Breast epithelium (tissue), 4 donors: ENCODE results near the gene RPS6KA1. TPM values are rescaled to one million over a fixed set of nuclear protein-coding genes. Genes with fewer than 3 reads are reported as not detected.

Source experiments
- DNase-seq, 2 donors: peaks; one replicate each; pipeline ENCODE4 v3.0.0-alpha.2; 2019; ENCODE audit warnings: low spot score in 2 of 2
- H3K27ac ChIP-seq, 2 donors: fragments of 200-600 bp; sonication (generic) in 1 of 2; one replicate each; pipeline ENCODE4 v1.5.1; 2016 to 2019; ENCODE audit warnings: mild to moderate bottlenecking in 1 of 2
- H3K27me3 ChIP-seq, 2 donors: fragments of 200-600 bp; sonication (generic) in 1 of 2; one replicate each; pipeline versions ENCODE4 v1.5.1 to v1.6.0; 2017 to 2019; ENCODE audit warnings: control low read depth in 1 of 2, mild to moderate bottlenecking in 1 of 2
- H3K36me3 ChIP-seq: fragments of 200-600 bp; one replicate; pipeline ENCODE4 v1.5.1; 2019
- H3K4me1 ChIP-seq, 2 donors: fragments of 200-600 bp; sonication (generic); one replicate each; pipeline ENCODE4 v1.5.1; 2016 to 2019; ENCODE audit warnings: control low read depth in 1 of 2
- H3K4me3 ChIP-seq, 3 donors: fragments of 200-600 bp; sonication (generic); 1 replicate in 2 of 3; 2 replicates in 1 of 3; pipeline ENCODE4 v1.5.1; 2016 to 2019; ENCODE audit warnings: mild to moderate bottlenecking in 3 of 3, moderate library complexity in 2 of 3
- H3K9me3 ChIP-seq, 2 donors: fragments of 200-600 bp; sonication (generic) in 1 of 2; one replicate each; pipeline ENCODE4 v1.5.1; 2016 to 2019; ENCODE audit warnings: control low read depth in 1 of 2
- CTCF ChIP-seq, 3 donors: fragments of 450-650 bp; IDR thresholded peaks; one replicate each; pipeline ENCODE4 v1.5.1; 2016 to 2017; ENCODE audit warnings: antibody characterized with exemption in 3 of 3, mild to moderate bottlenecking in 3 of 3, moderate library complexity in 3 of 3
- POLR2A ChIP-seq: fragments of 450-650 bp; IDR thresholded peaks from one replicate; pipeline ENCODE4 v1.6.1; 2016; ENCODE audit warnings: antibody characterized with exemption, mild to moderate bottlenecking, moderate library complexity
- POLR2AphosphoS5 ChIP-seq, 3 donors: sonication (generic); formaldehyde crosslinking; IDR thresholded peaks; one replicate each; pipeline ENCODE4 v1.6.1; 2017; ENCODE audit warnings: antibody characterized with exemption in 3 of 3
- intact Hi-C: fragments of 100-400 bp; cut with DNase I; formaldehyde crosslinking; loops from one replicate; pipeline ENCODE4 v1.15.1; 2023; ENCODE audit warnings: low total_unique reads
- total RNA-seq, 3 donors: library from RNA; depleted of rRNA; stranded (reverse); fragments of >200 nt; gene quantifications; one replicate each; pipeline ENCODE4 v1.1.0, GENCODE V29; 2016

Gene RPS6KA1
- total RNA-seq, 3 donors from 2014 or later = 12.5 to 43.0 (median 30.8) TPM

- intact Hi-C loops = no loop called here
- Histone ChIP-seq H3K27me3 (no peaks in the 10 kb centered on the region), H3K4me1 (peaks cover 5 to 11% of the 10 kb centered on the region in 2 donors), H3K9me3 (no peaks in the 10 kb centered on the region), H3K4me3 (peak overlapping the region in 1 of 3 donors; percentile 32), H3K36me3 (no peaks in the 10 kb centered on the region), H3K27ac (peak overlapping the region; percentile 79 to 89)
- TF ChIP-seq CTCF (IDR thresholded peaks at IDR 0.05) (no peak), POLR2AphosphoS5 (IDR thresholded peaks at IDR 0.05) (no peak), POLR2A (no peak)
- no peak for DNase-seq
These were observed 11.9 kb downstream of the RPS6KA1 start for GRCh38 chr1:26541431-26541815.

GRCh38 chr1:26541816-26542711, 12.5 kb downstream of the RPS6KA1 start:
- H3K27ac ChIP-seq = peak overlapping the region; percentile 79 to 89
- TF ChIP-seq POLR2AphosphoS5 (IDR thresholded peaks at IDR 0.05) = peak in 2 of 3 donors; percentile 35 to 57
- TF ChIP-seq POLR2A = no peak
- peak in 2 of 3 donors; percentile 20 for TF ChIP-seq CTCF (IDR thresholded peaks at IDR 0.05)
- peak overlapping the region in 2 of 3 donors; percentile 5 to 32 for H3K4me3 ChIP-seq
- intact Hi-C loops = no loop called here
- peaks cover 5 to 11% of the 10 kb centered on the region in 2 donors for H3K4me1 ChIP-seq
- no peaks in the 10 kb centered on the region for H3K36me3 ChIP-seq
- DNase-seq = peak in 1 of 2 donors; percentile 85
- H3K27me3 ChIP-seq = no peaks in the 10 kb centered on the region
- no peaks in the 10 kb centered on the region for H3K9me3 ChIP-seq

- peak overlapping the region in 2 of 3 donors; percentile 5 to 32 for H3K4me3 ChIP-seq
- TF ChIP-seq CTCF (IDR thresholded peaks at IDR 0.05) (no peak), POLR2A (no peak), POLR2AphosphoS5 (IDR thresholded peaks at IDR 0.05) (no peak)
- intact Hi-C loops = no loop called here
- no peaks in the 10 kb centered on the region for H3K9me3 ChIP-seq
- no peak for DNase-seq
- no peaks in the 10 kb centered on the region for H3K36me3 ChIP-seq
- peaks cover 5 to 11% of the 10 kb centered on the region in 2 donors for H3K4me1 ChIP-seq
- H3K27me3 ChIP-seq = no peaks in the 10 kb centered on the region
- peak overlapping the region; percentile 79 to 89 for H3K27ac ChIP-seq
These were observed 13.3 kb downstream of the RPS6KA1 start for GRCh38 chr1:26542771-26543451.

- intact Hi-C loops = no loop called here
- H3K4me3 ChIP-seq = no peak overlapping the region
These were observed 13.9 kb downstream of the RPS6KA1 start for GRCh38 chr1:26543462-26543861.

More at GRCh38 chr1:26543462-26543861, 13.9 kb downstream of the RPS6KA1 start:
- Histone ChIP-seq H3K9me3 (no peaks in the 10 kb centered on the region), H3K36me3 (no peaks in the 10 kb centered on the region), H3K27ac (peak overlapping the region; percentile 79 to 89), H3K27me3 (no peaks in the 10 kb centered on the region), H3K4me1 (peaks cover 5 to 11% of the 10 kb centered on the region in 2 donors)
- no peak for TF ChIP-seq POLR2A
- no peak for TF ChIP-seq CTCF (IDR thresholded peaks at IDR 0.05)
- TF ChIP-seq POLR2AphosphoS5 (IDR thresholded peaks at IDR 0.05) = no peak
- no peak for DNase-seq
